Heart right ventricle (tissue), 16 donors: ENCODE data around the gene C20orf144. TPM values are rescaled to one million over a fixed set of nuclear protein-coding genes. Genes with fewer than 3 reads are reported as not detected.
A peak's percentile ranks its signal among the peaks of the same experiment; 100 is the strongest.
"Not testable (repeated sequence)": the region's sequence is repeated elsewhere in the genome, so short reads cannot be mapped to it uniquely, and the experiment has no call there.

Experiments used
- ATAC-seq, 8 donors: fragments of 200-7000 bp; cut with Tn5 transposase; one replicate each; pipeline ENCODE4 v1.9.1; 2020; ENCODE audit warnings: mild to moderate bottlenecking in 8 of 8, moderate library complexity in 8 of 8, moderate number of reproducible peaks in 1 of 8
- DNase-seq, 2 donors: peaks; one replicate each; pipeline ENCODE4 v3.0.0-alpha.2; 2020
- H3K27ac ChIP-seq, 10 donors: fragments of 200-600 bp; sonication (generic) in 2 of 10; one replicate each; pipeline versions ENCODE4 v1.5.0 to v1.8.0; 2020 to 2022; ENCODE audit warnings: mild to moderate bottlenecking in 3 of 10
- H3K27me3 ChIP-seq, 7 donors: fragments of 200-600 bp; one replicate each; pipeline ENCODE4 v1.8.0; 2021 to 2022; ENCODE audit warnings: mild to moderate bottlenecking in 2 of 7
- H3K36me3 ChIP-seq, 9 donors: fragments of 200-600 bp; sonication (generic) in 1 of 9; one replicate each; pipeline versions ENCODE4 v1.5.0 to v1.8.0; 2020 to 2022; ENCODE audit warnings: mild to moderate bottlenecking in 2 of 9
- H3K4me1 ChIP-seq, 9 donors: fragments of 200-600 bp; sonication (generic) in 1 of 9; one replicate each; pipeline versions ENCODE4 v1.5.0 to v1.8.0; 2020 to 2022; ENCODE audit warnings: mild to moderate bottlenecking in 4 of 9
- H3K4me3 ChIP-seq, 10 donors: fragments of 200-600 bp; sonication (generic) in 2 of 10; one replicate each; pipeline versions ENCODE4 v1.5.0 to v1.8.0; 2020 to 2022; ENCODE audit warnings: mild to moderate bottlenecking in 7 of 10, moderate library complexity in 2 of 10
- H3K9me3 ChIP-seq, 11 donors: fragments of 200-600 bp in 10 of 11; sonication (generic) in 2 of 11; one replicate each; pipeline versions ENCODE4 v1.5.0 to v1.8.0; 2013 to 2022; ENCODE audit warnings: mild to moderate bottlenecking in 2 of 11, control low read depth in 1 of 11, moderate library complexity in 1 of 11
- CTCF ChIP-seq, 9 donors: fragments of 200-600 bp; sonication (generic) in 2 of 9; IDR thresholded peaks; one replicate each; pipeline versions ENCODE4 v1.5.0 to v1.8.0; 2021 to 2022; ENCODE audit warnings: antibody characterized with exemption in 9 of 9, mild to moderate bottlenecking in 5 of 9, moderate library complexity in 1 of 9
- WGBS, 2 donors: extraction: QIAGEN DNeasy Blood & Tissue Kit; methylation state at CpG; one replicate each; pipeline ENCODE4 v1.1.7; 2013; ENCODE audit warnings: inconsistent platforms in 1 of 2; 5-methylcytosine and 5-hydroxymethylcytosine counted together
- intact Hi-C, 10 donors: fragments of 100-400 bp; cut with DNase I; formaldehyde crosslinking; loops; one replicate each; pipeline versions ENCODE4 v1.11.1 to v1.14.2; 2022
- polyA plus RNA-seq, 2 donors: library from polyadenylated mRNA; stranded (reverse); fragments of 200-250 nt; gene quantifications; one replicate each; pipeline ENCODE4 v1.2.3, GENCODE V29; 2013
- total RNA-seq, 10 donors: library from RNA; stranded (reverse); fragmentation: NEBNext Ultra II Directional in 3 of 10; extraction: Animal tissue kit (Norgen Biotek cat#: 25700) in 3 of 10; gene quantifications; one replicate each; pipeline versions ENCODE4 v1.2.1 to v1.2.4, GENCODE V29; 2021 to 2023
- donor health status: Arrhythmogenic right ventricular cardiomyopathy.
- donor health status: ischemic (EF 13 %, LVEDD 7.1; RV severe dilation, severe dysfunction).
- donor health status: healthy with polysubstance abuse.
- donor health status: DM: no; HTN: yes; CAD: no.
- donor health status: DM: no; HTN: no; CAD: no.
- donor health status: ischemic (EF 25% LVEDD 6.9; RV normal size, moderate dysfunction).
- donor health status: ischemic (EF 25% LVEDD 5.7; RV mildly dilated, moderate dysfunction).
- donor health status: healthy.
- donor health status: DM: yes; HTN: yes; CAD: no.
- donor health status: Ischemic cardiomyopathy.
- donor health status: ischemic (EF 35%, LVEDD 5.7; RV mildly dilated, moderate dysfunction).
- donor health status: nonischemic (EF 11% LVEDD 7.7; RV severe dilation, severe dysfunction).
- donor health status: DM: yes; HTN: yes; CAD: no.
- donor health status: PGD.
- donor health status: ischemic (EF 29% LVEDD 5.4; RV normal size, mild dysfunction).
- donor health status: nonischemic (EF 23%, LVEDD 6.1; RV moderate dilation, normal function).

C20orf144 gene
- total and polyA plus RNA-seq, 12 donors = 0.03 TPM; not detected in 11

DNA sequence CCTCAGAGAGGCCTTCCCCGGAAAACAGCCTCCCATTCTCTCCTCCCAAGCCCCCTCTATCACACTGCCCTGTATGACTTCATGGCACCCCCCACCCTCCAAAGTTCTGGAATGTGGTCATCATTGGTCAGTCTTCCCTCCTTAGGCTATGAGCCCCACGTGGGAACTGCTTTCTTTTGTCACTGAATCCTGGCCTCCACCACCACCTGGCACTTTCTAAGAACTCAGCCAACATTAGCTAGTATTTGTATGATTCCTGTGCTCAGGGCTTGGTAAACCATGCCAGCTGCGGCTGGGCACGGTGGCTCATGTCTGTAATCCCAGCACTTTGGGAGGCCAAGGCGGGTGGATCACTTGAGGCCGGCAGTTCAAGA lies 32.5 kb downstream of the C20orf144 start:
- Histone ChIP-seq H3K27me3 (no peaks in the 10 kb centered on the region), H3K4me3 (no peak overlapping the region), H3K27ac (peak overlapping the region in 3 of 10 donors; percentile 46 to 70 (median 55)), H3K4me1 (peaks cover 0 to 36% (median 11%) of the 10 kb centered on the region in 9 donors), H3K9me3 (no peaks in the 10 kb centered on the region), H3K36me3 (no peaks in the 10 kb centered on the region)
- DNase-seq (no peak), ATAC-seq (peak in 1 of 8 donors; percentile 7)
- 77 to 78% methylated on average over 6 of the region's 6 CpGs for WGBS, 2 donors
- no peak for TF ChIP-seq CTCF (IDR thresholded peaks at IDR 0.05)
- intact Hi-C loops = no loop called here

- no peaks in the 10 kb centered on the region for H3K27me3 ChIP-seq
- H3K36me3 ChIP-seq = no peaks in the 10 kb centered on the region
- ATAC-seq (no peak), DNase-seq (no peak)
- no peaks in the 10 kb centered on the region for H3K9me3 ChIP-seq
- intact Hi-C loops = no loop called here
- peaks cover 0 to 31% (median 10%) of the 10 kb centered on the region in 9 donors for H3K4me1 ChIP-seq
- peak overlapping the region in 2 of 10 donors; percentile 16 to 34 for H3K27ac ChIP-seq
- 78 to 82% methylated on average over 4 of the region's 4 CpGs for WGBS, 2 donors
- TF ChIP-seq CTCF (IDR thresholded peaks at IDR 0.05) = no peak
- H3K4me3 ChIP-seq = no peak overlapping the region
Measured at GRCh38 chr20:33696448-33696847, 34.3 kb downstream of the C20orf144 start.

- peak overlapping the region in 3 of 10 donors; percentile 16 to 50 (median 47) for H3K27ac ChIP-seq
- intact Hi-C loops = no loop called here
- peaks cover 0 to 31% (median 10%) of the 10 kb centered on the region in 9 donors for H3K4me1 ChIP-seq
- H3K36me3 ChIP-seq = no peaks in the 10 kb centered on the region
- WGBS, 2 donors = 73% methylated on average over 8 of the region's 8 CpGs
- no peak for TF ChIP-seq CTCF (IDR thresholded peaks at IDR 0.05)
- ATAC-seq (peak; percentile 35 to 82 (median 77)), DNase-seq (peak in 1 of 2 donors; percentile 43)
- no peak overlapping the region for H3K4me3 ChIP-seq
- H3K27me3 ChIP-seq = no peaks in the 10 kb centered on the region
- H3K9me3 ChIP-seq = no peaks in the 10 kb centered on the region
Measured at GRCh38 chr20:33697129-33697528, 35.0 kb downstream of the C20orf144 start.

- H3K27me3 ChIP-seq, H3K9me3 ChIP-seq, intact Hi-C loops, H3K36me3 ChIP-seq, H3K27ac ChIP-seq, ATAC-seq, H3K4me3 ChIP-seq, DNase-seq: not testable (repeated sequence)
- WGBS, 2 donors = 94 to 97% methylated on average over 6 to 19 of the region's 27 CpGs
- peaks cover 0 to 35% (median 8%) of the 10 kb centered on the region in 9 donors for H3K4me1 ChIP-seq
Measured at GRCh38 chr20:33698966-33699365, 36.8 kb downstream of the C20orf144 start.

DNA sequence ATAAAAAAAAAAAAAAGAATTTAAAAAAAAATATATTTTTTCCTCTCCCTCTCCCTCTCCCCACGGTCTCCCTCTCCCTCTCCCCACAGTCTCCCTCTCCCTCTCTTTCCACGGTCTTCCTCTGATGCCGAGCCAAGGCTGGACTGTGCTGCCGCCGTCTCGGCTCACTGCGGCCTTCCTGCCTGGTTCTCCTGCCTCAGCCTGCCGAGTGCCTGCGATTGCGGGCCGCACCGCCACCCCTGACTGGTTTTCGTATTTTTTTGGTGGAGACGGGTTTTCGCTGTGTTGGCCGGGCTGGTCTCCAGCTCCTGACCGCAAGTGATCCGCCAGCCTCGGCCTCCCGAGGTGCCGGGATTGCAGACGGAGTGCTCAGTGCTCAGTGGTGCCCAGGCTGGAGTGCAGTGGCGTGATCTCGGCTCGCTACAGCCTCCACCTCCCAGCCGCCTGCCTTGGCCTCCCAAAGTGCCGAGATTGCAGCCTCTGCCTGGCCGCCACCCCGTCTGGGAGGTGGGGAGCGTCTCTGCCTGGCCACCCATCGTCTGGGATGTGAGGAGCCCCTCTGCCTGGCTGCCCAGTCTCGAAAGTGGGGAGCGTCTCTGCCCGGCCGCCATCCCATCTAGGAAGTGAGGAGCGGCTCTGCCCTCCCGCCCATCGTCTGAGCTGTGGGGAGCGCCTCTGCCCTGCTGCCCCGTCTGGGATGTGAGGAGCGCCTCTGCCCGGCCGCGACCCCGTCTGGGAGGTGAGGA lies 38.7 kb downstream of the C20orf144 start:
- WGBS, 2 donors = 92 to 96% methylated on average over 35 to 45 of the region's 45 CpGs
- H3K27me3 ChIP-seq, H3K27ac ChIP-seq, DNase-seq, intact Hi-C loops, H3K9me3 ChIP-seq, H3K4me3 ChIP-seq, ATAC-seq: not testable (repeated sequence)
- H3K36me3 ChIP-seq = peaks cover 0 to 19% (median 0%) of the 10 kb centered on the region in 9 donors
- H3K4me1 ChIP-seq = peaks cover 0 to 27% (median 6%) of the 10 kb centered on the region in 9 donors
